HG03432 (cell line): ENCODE data around the gene HERPUD2.
A peak's percentile ranks its signal among the peaks of the same experiment; 100 is the strongest.

Source experiments
- ATAC-seq: cut with Tn5 transposase; IDR thresholded peaks from one replicate; pipeline ENCODE4 v1.9.1; 2021; ENCODE audit warnings: mild to moderate bottlenecking, moderate library complexity; ENCODE audit not compliant: unreplicated experiment

HERPUD2 gene, protein sequence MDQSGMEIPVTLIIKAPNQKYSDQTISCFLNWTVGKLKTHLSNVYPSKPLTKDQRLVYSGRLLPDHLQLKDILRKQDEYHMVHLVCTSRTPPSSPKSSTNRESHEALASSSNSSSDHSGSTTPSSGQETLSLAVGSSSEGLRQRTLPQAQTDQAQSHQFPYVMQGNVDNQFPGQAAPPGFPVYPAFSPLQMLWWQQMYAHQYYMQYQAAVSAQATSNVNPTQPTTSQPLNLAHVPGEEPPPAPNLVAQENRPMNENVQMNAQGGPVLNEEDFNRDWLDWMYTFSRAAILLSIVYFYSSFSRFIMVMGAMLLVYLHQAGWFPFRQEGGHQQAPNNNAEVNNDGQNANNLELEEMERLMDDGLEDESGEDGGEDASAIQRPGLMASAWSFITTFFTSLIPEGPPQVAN

DNA sequence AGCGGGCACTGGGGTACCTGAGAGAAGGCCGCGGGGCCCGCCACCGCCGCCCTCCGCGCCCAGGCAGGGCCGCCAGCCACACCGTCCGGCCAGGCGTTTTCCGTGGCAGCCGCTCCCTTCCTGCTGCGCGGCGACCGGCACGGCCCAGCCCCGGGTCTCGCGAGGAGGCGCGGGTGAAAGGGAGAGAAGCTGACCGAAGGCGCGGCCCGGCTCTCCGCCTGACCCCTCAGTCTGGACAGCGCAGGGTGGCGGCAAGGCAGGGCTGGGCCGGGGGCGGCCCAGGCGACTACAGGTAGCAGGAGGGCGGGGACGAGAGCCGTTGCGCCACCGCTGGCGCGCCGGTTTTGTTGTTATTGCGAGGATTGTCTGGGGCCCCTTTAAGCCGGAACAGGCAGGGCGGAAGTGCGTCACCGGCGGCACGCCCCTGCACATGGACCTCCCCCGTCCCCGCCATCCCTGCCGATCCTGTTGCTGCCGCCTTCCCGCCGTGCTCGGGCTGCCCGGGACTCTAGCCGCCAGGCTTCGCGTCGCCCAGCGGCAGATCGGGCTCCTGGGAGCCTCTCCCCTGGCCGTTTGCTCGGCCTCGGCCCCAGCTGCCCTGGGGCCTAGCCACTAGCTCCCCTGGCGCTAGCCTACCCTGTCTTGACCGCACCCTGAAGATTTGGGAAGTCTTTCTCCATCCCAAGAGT, at the start of gene HERPUD2:
Gene HERPUD2, minus strand, starts transcription at position 352 of the 689 bp plus-strand sequence. CDS start 805 bp downstream, outside the sequence.
- ATAC-seq, result peak; percentile 93

DNA sequence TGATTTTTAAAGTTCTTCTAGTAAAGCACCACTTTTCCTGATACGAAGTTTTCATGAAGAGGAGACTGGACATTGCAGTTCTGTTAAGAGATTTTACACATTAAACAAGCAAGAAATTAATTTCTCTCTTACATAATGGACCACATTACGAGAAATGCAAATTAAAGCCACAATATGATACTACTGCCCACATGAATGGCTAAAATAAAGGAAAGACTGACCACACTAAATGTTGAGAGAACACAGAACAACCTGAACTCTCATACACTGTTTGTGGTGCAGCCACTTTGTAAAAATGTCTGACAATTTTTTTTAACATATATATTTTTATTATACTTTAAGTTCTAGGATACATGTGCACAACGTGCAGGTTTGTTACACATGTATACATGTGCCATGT, 44.0 kb upstream of the HERPUD2 start:
- no peak for ATAC-seq

DNA sequence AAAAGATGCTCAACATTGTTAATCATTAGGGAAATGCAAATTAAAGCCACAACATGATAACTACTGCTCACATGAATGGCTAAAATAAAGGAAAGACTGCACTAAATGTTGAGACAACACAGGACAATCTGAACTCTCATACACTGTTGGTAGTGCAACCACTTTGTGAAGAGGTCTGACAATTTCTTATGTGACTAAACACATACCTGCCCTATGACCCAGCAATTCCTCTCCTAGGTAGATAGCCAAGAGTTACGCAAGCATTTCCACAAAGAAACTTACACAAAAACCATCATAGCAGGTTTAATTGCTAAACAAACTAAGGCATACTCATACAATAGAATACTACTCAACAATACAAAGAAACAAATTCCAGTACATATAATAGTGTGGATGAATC, 41.8 kb upstream of the HERPUD2 start:
- no peak for ATAC-seq

DNA sequence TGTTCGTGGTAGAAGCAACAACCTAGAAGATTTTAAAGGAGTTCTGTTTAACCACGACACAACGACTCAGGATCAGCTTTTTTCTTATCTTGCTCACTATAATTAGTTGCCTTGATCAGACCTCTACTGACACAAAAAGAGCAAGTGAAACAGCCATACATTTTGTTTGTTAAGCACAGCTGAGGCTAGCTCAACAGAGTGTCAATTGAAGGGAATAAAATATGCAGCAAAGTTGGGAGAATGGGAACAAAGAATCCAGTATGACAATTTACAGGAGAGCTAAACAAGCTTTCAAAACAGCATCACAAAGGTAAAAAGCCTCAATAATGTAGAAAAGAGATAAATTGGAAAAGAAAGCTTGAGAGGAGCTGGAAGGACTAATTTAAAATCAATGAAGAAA, 40.5 kb upstream of the HERPUD2 start:
- no peak for ATAC-seq

DNA sequence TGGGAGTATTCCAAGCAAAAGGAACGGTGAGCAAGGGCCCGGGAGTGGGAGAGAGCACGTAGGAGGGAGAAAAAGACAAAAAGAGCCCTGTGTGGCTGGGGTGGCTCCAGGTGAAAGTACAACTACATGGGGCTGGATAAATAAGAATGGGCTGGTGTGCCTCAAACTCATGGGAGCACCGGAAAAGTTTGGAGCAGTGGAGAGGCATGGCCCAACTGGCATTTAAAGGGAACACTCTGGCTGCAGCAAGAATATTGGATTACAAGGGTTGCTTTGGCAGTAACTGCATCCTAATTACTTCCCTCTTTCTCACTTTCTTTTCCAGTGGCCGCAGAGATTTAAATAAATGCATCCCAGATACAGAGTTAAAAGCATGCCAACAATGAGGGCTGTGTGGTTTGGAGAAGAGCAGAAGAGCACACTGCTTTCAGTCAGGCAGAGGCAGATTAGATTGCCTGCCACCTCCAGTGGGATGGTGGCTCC, 39.1 kb upstream of the HERPUD2 start:
- ATAC-seq, result no peak

DNA sequence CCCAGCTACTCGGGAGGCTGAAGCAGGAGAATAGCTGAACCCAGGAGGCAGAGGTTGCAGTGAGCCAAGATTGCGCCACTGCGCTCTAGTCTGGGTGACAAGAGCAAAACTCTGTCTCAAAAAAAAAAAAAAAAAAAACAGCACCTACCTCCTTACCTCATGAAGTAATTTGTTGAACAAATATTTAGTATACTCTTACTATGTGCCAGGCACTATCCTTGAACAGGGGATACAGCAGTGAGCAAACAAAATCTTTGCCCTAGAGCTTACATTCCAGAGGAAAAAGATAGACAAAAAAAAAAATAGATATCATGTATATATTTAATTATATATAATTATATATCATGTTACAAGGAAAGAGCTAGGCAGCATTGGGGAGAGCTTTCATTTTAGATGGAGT, 36.4 kb upstream of the HERPUD2 start:
- no peak for ATAC-seq

DNA sequence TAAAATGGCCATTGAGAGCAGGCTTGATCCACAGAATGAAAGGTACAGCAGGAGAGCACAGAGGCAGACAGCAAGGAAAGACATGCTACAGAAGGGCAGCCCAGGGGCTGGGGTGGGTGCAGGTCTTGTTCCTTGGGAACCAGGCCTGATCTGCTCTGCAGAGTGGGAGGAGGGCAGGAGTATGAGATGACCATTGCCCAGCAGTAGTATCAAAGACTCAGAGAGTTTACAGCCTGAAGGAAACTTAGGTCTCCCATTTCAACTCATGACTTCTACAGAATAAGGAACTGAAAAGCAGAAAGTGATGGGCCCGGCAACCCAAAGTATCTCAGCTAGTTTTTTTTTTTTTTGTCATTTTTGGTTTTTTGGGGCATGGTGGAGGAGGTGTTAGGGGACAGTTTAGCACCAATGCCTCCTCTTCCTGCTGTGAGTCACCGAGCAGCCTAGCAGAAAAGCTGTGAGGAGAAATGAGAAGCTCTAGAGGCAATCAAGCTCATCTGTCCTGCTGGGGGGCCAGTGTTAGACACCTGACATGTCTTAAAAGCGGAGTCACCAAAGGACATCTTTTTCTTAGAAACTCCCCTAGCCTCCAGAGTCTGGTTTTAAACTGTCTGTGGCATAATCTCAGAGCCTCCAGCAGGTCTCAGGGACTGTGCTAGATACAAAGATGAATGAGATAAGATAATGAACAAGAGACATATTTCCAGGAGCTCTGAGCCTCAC, 34.3 kb upstream of the HERPUD2 start:
- peak; percentile 58 for ATAC-seq

DNA sequence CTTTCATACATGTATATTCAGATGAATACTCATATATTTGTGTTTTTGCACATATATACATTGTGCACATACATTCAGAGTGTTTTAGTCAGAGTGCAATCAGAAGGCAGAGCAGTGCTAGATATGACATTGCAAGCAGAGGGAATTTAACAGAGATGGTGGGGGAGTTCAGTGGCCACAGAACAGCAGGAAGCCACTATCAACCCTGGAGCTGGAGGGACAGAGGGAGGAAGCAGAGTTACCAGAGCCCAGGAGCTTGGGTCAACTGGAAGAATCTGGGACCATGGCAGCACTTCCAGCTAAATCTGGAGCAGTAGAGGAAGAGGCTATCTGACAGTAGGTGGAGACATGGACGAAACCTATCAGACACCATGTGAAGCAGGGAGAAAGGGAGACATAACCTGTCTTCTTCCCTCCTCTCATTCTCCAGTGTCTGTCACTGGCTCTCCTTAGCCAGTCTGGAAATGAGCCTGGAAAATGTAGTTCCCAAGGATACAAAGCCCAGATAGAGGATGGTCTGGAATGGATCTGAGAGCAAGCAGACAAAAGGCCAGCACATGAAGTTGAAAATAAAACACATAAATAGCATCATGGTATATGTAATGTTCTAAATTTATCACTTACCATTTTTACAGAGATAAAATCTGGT, 33.6 kb upstream of the HERPUD2 start:
- no peak for ATAC-seq

DNA sequence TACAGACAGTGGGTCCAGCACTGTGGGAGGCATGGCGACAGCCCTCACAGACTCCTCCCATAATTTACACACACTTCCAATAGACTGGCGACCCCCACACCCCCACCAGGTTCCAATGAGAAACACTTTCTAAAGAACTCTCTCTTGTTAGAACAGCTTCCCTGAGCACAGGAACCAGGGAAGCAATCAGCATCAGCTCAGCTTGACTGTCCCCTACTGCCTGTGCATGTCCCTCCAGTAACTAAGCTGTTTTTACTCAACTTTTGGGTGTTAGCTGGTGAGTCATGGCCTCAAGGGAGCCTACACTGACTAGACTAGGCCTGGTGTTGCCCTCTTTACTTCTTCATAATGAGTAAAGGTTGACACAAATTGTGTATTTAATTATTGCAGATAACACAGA, 32.6 kb upstream of the HERPUD2 start:
- peak; percentile 23 for ATAC-seq

DNA sequence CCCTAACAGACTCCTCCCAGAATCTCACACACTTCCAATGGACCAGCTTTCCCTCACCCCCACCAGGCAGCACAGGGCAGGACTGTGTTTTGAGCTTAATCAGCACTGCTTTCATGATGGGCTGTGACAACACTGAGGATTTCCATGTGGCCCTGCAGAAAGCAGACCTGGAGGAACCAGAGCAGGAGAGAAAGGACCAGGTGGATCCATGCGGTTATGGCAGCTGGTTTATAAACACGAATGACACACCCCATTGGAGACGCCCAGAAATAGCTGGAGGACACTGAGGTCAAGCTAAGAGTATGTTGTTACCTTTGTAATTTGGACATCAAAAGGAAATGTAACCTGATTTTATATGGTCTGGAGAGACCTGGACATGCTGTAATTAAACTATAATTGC, 31.7 kb upstream of the HERPUD2 start:
- ATAC-seq, result no peak

DNA sequence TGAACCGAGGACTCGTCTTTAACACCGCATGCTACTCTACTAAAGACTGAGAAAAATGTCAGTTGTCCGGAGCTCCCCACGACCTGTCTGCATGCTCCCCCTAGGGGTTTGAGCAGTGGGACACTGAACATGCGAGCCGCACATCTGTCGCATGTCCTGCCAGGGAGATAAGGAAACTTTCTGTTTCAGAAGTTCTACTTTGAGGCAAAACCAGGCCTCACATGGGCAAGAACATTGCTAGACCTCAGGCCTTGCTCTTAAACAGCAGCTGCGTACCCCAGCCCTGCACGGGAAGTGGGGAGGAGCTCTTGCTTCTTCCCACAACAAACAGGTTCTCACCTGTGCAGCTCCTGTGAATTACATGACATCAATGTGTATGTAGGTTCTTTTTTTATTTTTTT, 30.3 kb upstream of the HERPUD2 start:
- peak; percentile 52 for ATAC-seq

DNA sequence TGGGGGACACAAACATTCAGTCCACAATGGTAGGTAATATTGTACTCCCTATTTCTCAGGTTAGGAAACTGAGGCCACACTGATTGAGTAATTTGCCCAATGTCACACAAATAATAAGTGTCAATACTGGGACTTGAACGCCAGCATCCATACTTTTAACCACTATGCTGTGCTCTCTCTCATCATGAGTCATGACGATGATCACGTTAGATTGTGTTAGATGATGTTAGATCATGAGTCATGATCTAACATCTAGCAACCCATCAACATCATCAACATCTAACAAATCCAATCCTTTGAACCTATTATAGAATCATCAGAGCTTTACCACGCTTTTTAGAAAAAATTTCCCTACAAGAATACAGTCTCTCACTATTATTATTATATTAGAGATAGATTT, 28.1 kb upstream of the HERPUD2 start:
- no peak for ATAC-seq

DNA sequence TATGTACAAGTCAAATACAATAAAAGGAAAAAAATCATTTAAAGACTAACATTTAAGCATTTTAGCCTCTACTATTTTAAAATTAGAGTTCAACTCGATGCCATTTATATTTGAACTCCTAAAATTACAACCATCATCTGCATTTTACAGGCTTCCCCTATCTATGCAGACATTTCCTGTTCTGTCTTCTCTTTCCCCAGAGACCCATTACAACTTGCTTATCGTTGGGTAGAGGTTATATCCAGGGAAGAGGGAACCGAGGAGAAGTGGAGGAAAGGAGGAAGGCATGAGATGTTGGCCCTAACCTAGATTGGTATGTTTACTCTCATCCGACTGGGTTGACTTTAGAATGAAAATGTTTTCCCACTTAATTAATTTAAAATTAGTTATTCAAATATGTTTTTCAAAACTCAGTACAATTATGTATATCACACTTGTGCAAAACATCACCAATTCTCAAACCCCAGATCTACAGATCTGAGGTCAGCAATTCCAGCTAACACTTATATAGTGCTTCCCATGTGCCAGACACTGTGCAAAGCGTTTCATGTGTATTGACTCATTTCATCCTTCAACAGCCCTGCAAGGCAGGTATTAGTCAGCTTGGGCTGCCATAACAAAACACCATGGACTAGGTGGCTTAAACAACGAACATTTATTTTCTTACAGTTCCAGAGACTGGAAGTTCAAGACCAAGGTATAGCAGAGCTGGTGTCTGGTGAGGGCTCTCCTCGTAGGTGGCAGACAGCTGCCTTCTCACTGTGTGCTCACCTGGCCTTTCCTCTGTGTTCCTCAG, 27.3 kb upstream of the HERPUD2 start:
- no peak for ATAC-seq

DNA sequence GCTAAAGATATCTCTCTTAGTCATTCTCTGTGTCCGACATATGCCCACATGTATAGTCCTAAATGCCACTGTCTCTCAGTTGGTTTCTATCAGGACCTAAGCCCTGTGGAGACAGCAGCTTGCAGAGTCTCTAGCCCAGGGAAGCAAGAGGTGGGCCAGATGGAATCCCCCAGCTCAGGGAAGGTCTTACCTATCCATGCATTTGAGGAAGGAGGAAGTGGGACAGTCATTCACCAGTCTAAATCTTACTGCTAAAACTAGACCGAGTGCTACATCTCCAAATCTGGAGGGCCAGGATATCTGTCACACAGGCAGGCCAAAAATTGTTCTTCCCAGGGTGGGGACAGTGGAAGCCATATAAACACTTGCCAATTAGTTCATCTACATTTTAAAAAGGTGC, 26.4 kb upstream of the HERPUD2 start:
- no peak for ATAC-seq

DNA sequence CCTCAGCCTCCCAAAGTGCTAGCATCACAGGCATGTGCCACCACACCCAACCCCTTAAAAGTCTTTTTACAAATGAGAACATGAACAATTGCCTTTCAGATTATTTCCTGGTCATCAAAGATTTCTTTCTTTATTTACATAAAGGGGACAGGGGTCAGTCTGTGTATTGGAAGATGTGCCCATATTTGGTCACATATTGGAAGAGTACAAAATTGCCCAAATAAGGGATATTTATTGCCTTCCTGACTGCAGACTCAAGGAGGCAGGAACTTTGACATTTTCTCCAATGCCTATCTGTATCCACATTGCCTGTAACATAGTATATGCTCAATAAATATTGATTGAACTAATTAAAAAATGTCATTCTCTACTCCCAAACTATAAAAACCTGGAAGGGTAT, 25.9 kb upstream of the HERPUD2 start:
- no peak for ATAC-seq

DNA sequence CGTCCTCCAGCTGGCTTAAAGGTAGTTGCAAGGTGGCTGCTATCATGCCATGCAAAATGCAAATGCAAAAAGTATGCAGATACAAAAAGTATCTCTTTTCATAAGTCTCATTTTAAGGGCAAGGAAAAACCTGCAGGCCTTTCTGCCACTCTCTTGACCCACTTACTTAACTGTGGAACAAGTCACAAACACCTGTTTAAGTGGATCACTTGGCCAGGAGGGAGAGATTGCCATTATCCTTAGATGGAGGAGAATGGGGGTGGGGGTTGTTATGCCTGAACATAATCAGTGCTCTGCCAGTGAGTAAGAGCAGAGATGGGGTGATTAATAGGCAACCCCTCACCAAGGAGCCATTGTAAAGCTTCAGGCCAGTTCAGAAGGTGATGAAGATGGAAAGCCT, 25.1 kb upstream of the HERPUD2 start:
- ATAC-seq, result no peak

DNA sequence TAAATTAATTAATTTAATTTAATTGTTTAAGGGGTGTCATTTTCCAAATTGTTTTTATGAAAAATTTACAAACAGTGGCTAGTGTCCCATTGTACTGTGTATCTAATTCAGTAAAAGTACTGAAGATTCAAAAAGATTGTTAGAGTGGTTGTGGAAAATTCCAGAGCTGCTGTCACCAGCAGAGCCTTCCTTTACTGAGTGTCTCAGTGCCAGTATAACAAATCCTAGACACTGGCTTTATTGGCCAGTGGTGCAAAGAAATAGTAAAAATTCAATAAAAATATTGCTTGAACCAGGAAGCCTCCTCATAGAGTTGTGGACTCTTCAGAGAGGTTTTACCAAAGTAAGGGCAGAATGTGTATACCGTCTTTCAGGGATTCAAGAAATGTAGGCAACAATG, 23.1 kb upstream of the HERPUD2 start:
- no peak for ATAC-seq

DNA sequence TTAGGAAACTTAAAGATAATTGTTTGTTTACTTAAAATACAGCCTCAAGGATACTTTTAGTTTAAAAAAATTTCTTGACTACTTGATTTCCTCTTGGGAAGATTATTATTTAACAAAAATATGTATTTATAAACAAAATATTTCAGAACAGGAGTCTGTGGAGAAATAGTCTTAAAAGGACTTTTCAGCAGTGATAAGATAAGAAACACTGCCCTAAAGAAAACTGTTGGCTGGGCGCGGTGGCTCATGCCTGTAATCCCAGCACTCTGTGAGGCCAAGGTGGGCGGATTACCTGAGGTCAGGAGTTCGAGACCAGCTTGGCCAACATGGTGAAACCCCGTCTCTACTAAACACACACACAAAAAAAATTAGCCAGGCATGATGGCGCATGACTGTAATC, 22.6 kb upstream of the HERPUD2 start:
- ATAC-seq, result no peak

DNA sequence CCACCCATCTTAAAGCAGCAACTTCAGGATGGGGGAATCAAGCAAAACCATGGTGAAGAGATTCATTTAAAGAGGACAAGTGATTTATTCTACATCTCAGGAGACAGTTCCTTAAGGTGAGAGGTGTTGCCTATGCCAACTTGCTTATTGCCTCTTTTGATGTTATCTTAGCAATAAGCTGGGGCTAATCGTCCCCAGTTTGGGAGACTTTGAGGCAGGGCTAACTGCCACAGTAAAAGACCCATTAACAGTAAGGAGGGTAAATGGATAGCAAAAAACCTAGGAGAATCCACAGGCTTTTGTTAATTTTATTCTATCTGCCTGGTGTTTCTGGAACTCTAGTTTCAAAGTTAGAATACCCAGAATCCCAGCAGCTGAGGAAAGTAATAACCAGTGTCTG, 22.1 kb upstream of the HERPUD2 start:
- no peak for ATAC-seq

DNA sequence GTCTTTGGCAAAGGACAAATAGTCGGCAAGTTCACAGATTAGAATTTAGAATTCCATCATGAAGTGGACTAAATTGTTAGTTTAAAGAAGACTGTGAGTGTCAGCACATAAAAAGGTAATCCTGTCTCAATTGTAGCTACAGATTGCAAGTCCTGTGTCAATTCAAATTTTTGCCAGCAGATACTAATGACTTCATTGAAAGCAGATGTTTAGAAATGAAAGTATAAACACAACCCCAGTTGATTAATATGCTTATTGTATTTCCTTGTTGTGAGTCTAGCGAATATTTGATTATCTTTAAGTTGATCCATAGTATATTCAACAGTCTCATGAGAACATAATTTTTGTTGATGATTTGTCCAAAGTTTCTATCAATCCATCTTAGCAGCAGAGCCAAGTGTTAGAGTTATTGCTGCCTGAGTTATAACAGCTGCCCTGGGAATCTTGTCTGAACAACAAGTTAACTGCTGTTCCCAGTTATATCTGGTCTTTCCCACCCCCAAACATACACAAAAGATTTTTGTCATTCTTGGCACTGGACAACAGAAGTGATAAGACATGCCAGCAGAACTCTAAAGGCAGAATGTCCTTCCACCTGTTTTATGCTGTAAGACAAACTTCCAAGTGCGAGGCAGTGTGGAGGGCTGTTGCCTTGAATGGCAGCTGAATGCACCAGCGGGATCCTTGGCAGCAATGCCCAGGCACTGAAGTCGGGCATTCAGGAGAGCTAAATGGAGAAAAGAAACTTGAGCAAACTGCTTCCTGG, 21.3 kb upstream of the HERPUD2 start:
- no peak for ATAC-seq
